NB4 (cell line): ENCODE data around the gene RBMS1.
"Not testable (repeated sequence)": the region's sequence is repeated elsewhere in the genome, so short reads cannot be mapped to it uniquely, and the experiment has no call there.

Experiments
- DNase-seq: peaks from one replicate; pipeline ENCODE4 v3.0.0; 2010; ENCODE audit warnings: low read depth
- H3K4me3 ChIP-seq: one replicate; pipeline ENCODE4 v1.5.1; 2011; ENCODE audit warnings: mild to moderate bottlenecking, low read depth, low read length, moderate library complexity
- MYC ChIP-seq: IDR thresholded peaks from 2 replicates; pipeline ENCODE4 v1.6.1; 2011; ENCODE audit warnings: low read depth, low read length
- POLR2A ChIP-seq: IDR thresholded peaks from 2 replicates; pipeline ENCODE4 v1.6.1; 2011; ENCODE audit warnings: mild to moderate bottlenecking; ENCODE audit not compliant: insufficient read length; ENCODE audit errors: extremely low read depth
- TF ChIP-seq, protein P1 (sequence below): IDR thresholded peaks from 2 replicates; pipeline ENCODE4 v1.6.1; 2011; ENCODE audit warnings: low read depth, low read length
- TF ChIP-seq, protein P2 (sequence below): IDR thresholded peaks from one replicate; pipeline ENCODE4 v1.5.1; 2012; ENCODE audit warnings: low read depth, low read length

The RBMS1 gene

DNA sequence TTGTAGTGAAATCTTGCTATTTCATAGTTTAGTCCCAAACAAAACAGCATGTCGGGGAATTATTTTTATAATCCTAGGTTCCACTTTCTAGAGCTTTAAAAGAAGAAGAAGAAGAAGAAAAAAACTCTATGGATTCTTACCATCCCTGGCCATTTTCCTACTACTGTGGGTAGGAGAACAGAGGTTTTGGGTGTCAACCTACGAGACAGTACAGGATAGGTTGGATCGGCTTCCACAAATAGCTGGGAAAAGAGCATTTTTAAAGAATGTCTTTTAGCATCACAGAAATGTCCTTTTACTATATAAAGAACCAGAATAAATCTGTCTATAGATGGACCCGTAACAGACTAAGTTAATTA lies 65.2 kb downstream of the RBMS1 start:
- no peak for DNase-seq
- TF ChIP-seq MYC (no peak), POLR2A (no peak)
- TF ChIP-seq, protein P1, sequence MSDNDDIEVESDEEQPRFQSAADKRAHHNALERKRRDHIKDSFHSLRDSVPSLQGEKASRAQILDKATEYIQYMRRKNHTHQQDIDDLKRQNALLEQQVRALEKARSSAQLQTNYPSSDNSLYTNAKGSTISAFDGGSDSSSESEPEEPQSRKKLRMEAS: no peak
- TF ChIP-seq, protein P2, sequence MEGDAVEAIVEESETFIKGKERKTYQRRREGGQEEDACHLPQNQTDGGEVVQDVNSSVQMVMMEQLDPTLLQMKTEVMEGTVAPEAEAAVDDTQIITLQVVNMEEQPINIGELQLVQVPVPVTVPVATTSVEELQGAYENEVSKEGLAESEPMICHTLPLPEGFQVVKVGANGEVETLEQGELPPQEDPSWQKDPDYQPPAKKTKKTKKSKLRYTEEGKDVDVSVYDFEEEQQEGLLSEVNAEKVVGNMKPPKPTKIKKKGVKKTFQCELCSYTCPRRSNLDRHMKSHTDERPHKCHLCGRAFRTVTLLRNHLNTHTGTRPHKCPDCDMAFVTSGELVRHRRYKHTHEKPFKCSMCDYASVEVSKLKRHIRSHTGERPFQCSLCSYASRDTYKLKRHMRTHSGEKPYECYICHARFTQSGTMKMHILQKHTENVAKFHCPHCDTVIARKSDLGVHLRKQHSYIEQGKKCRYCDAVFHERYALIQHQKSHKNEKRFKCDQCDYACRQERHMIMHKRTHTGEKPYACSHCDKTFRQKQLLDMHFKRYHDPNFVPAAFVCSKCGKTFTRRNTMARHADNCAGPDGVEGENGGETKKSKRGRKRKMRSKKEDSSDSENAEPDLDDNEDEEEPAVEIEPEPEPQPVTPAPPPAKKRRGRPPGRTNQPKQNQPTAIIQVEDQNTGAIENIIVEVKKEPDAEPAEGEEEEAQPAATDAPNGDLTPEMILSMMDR: no peak
- peak overlapping the region; percentile 40 for H3K4me3 ChIP-seq

DNA sequence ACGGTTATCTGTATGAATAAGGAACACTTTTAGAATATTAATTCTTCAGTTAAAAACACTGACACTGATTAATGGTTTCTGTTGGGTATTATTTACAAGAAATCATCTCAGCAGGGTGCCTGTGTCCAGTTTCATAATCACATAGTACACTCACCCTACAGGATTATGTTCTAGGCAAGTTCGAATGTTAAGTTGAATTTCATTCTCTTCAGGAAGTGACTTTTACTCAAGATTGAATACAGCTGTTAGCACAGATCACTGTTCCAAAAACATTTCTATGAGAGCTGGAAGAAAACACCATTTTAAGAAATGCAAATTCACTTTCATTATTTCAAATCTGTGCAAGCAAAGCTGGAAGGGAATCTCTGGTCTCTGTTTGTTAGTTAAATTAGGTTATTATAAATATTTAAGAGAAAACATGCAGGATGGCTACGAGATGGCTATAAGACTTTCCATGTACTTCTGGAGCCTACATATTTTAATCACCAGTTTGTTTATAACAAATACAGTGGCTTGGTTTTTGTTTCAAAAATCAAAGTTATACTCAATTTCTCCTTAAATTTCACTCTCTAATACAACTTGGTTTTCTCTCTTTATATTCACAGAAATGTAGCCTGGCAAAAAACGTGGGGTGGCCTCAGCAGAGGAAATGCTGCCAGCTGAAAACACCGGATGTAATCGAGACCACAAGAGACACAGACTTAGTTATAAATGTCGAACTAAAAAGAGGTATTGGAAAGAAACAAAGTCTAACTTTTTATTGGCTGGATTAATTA lies 65.8 kb downstream of the RBMS1 start:
- peak; percentile 84 for DNase-seq
- TF ChIP-seq, protein P2: no peak
- TF ChIP-seq POLR2A (no peak), MYC (peak; percentile 61; the same call in 1 of the 2 replicates)
- TF ChIP-seq, protein P1: peak; percentile 40
- peak overlapping the region; percentile 40 for H3K4me3 ChIP-seq

DNA sequence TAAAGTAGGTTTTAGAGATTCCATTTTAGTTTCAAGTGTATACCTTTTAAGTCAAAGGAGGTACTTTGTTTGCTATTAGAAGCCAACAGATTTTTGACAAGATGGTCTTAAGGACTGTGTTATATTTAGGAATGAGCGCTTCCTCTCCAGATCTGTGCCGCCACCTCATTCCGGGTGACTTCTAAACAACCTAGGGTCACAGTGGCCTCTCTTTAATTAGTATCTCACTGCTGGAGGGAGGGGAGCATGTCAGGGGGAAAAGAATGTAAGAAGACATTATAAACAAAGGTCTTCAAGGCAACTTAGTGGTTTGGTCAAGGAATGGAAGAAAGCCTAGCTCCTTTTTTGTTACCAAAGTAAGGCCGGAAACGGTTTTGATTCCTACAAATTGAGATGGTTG lies 67.0 kb downstream of the RBMS1 start:
- DNase-seq: no peak
- no peak overlapping the region for H3K4me3 ChIP-seq
- TF ChIP-seq MYC (no peak), POLR2A (no peak)
- TF ChIP-seq, protein P1: no peak
- TF ChIP-seq, protein P2: no peak

DNA sequence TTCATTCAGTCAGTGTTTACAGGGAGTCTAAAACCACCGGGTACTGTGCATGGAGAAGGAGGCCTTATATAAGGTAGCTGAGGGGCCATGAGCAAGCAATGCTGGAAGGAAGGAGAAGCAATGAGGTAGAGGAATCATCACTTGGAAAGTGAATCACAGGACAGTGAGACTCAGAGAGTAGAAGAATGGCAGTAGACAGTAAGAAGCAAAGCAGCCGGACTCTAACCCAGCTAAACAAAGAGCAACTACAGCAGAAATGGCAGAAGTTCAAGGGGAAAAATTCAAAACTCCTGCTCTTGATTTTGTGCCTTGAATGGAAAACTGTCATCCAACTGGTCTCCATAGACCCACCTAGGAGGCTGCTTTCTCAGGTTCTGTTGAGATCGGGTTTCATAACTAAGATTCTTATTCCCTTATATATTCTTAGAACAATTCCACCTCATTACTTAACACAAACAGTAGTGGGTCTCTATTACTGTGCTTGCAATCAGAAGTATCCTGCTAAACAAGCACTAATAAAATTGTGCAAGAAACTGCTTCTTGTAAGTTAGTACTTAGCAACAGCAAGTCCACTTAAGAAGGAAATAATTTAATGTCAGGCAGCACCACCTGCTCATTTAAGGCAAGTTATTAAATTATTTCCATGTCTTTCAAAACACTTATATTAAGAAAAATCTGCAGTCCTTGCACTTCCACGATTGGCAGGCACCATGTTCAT lies 68.0 kb downstream of the RBMS1 start:
- H3K4me3 ChIP-seq: no peak overlapping the region
- TF ChIP-seq MYC (no peak), POLR2A (no peak)
- TF ChIP-seq, protein P2: no peak
- TF ChIP-seq, protein P1: no peak
- DNase-seq: peak; percentile 40

DNA sequence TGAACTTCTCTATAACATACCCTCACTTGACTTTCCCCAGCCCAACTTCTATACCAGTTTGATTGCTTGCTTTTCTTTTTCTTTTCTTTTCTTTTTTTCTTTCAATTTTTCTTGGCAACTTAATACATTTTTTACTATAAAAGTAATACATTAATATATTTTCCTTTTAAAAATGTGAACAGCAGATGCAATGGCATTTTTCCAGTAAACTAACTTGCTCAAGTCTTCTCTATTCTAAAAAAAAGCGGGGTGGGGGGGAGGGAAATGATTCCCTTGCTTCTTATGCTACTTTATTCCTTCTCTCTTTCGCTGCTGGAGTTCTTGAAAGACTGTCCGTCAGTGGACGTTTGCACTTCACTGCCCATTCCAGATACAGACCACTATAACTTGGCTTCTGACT lies 70.5 kb downstream of the RBMS1 start:
- no peak overlapping the region for H3K4me3 ChIP-seq
- no peak for DNase-seq
- TF ChIP-seq MYC: no peak
- no peak for TF ChIP-seq POLR2A
- TF ChIP-seq, protein P1: no peak
- TF ChIP-seq, protein P2: no peak

DNA sequence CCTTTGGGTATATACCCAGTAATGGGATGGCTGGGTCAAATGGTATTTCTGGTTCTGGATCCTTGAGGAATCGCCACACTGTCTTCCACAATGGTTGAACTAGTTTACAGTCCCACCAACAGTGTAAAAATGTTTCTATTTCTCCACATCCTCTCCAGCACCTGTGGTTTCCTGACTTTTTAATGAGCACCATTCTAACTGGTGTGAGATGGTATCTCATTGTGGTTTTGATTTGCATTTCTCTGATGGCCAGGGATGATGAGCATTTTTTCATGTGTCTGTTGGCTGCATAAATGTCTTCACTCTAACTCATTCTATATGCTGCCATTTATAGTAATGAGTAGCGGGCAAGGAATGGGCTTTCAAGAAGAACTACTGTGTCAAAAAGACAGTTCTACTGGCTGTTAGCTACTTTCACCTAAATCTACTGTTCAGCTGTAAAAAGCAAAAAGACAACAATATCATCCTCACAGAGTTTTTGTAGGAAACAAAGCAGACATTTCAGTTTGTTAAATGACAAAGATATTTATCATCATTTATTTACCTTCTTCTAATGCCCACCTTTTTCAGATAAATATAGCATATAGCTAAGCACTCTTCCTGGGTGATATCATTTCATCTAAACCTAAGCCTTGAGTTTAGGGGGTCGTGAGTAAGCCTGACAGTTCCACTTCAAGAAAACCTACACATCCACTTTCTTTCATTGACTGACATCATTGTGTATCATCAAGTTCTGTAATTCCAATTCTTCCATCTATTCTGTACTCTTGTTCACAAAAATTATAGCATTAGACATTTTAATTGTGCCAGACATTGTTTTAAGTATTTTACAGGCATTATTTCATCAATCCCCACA lies 71.7 kb downstream of the RBMS1 start:
- not testable (repeated sequence) for H3K4me3 ChIP-seq

More for the DNA sequence above, 71.7 kb downstream of the RBMS1 start:
- DNase-seq: not testable (repeated sequence)
